Amygdala (tissue), 56 donors: Measurements from ENCODE around the gene ACAD8.
"Not testable (repeated sequence)": the region's sequence is repeated elsewhere in the genome, so short reads cannot be mapped to it uniquely, and the experiment has no call there.

ENCODE experiments used
- DNase-seq, 56 donors: peaks; one replicate each; lab custom pipeline; 2025; lab: John Stamatoyannopoulos, UW

The ACAD8 gene

GRCh38 chr11:134284349-134284748, 31.0 kb downstream of the ACAD8 start:
- DNase-seq, result not testable (repeated sequence)

- no peak for DNase-seq
Measured at GRCh38 chr11:134287561-134287960, 34.2 kb downstream of the ACAD8 start.

GRCh38 chr11:134288486-134288885, 35.1 kb downstream of the ACAD8 start:
- no peak for DNase-seq

- DNase-seq, result no peak
Measured at GRCh38 chr11:134289167-134289566, 35.8 kb downstream of the ACAD8 start.

- DNase-seq, result no peak
Measured at GRCh38 chr11:134289789-134290188, 36.4 kb downstream of the ACAD8 start.

GRCh38 chr11:134290646-134291045, 37.3 kb downstream of the ACAD8 start:
- no peak for DNase-seq

GRCh38 chr11:134291196-134291595, 37.8 kb downstream of the ACAD8 start:
- no peak for DNase-seq

GRCh38 chr11:134292661-134293060, 39.3 kb downstream of the ACAD8 start:
- DNase-seq, result no peak

GRCh38 chr11:134293119-134294113, 40.0 kb downstream of the ACAD8 start:
- DNase-seq, result no peak

GRCh38 chr11:134294664-134295063, 41.3 kb downstream of the ACAD8 start:
- no peak for DNase-seq

GRCh38 chr11:134312223-134312622, 58.9 kb downstream of the ACAD8 start:
- no peak for DNase-seq

- DNase-seq, result no peak
Measured at GRCh38 chr11:134312807-134313206, 59.4 kb downstream of the ACAD8 start.

GRCh38 chr11:134313379-134313778, 60.0 kb downstream of the ACAD8 start:
- no peak for DNase-seq

- no peak for DNase-seq
Measured at GRCh38 chr11:134313821-134314607, 60.6 kb downstream of the ACAD8 start.
